ENCODE results near the gene IL17F. TPM values are rescaled to one million over a fixed set of nuclear protein-coding genes. Genes with fewer than 3 reads are reported as not detected.

Gene IL17F
- polyA plus RNA-seq, 1 donor from 2014 or later: not detected

GRCh38 chr6:52213127-52213526 lies 31.2 kb downstream of the IL17F start:
- no peak overlapping the region for H3K9ac ChIP-seq (ENCODE audit: low read length)
- no peaks in the 10 kb centered on the region for H4K20me1 ChIP-seq (ENCODE audit: insufficient read depth)
- no peaks in the 10 kb centered on the region for H3F3A ChIP-seq (ENCODE audit: insufficient read depth, low read length, poor library complexity, severe bottlenecking)
- H3K36me3 ChIP-seq (ENCODE audit: insufficient read depth, low read length): no peaks in the 10 kb centered on the region
- H3K79me2 ChIP-seq (replicated peaks; ENCODE audit: insufficient read depth, low read length): no peaks in the 10 kb centered on the region
- no peak overlapping the region for H2AFZ ChIP-seq (ENCODE audit: low read depth, low read length)
- no peak overlapping the region for H3K27ac ChIP-seq (ENCODE audit: low read length)
- no peak overlapping the region for H3K4me3 ChIP-seq (ENCODE audit: low read length)
- H3K9me3 ChIP-seq (ENCODE audit: low read length): no peaks in the 10 kb centered on the region
- H3K27me3 ChIP-seq (ENCODE audit: insufficient read depth, low read depth, low read length): no peaks in the 10 kb centered on the region
- no peak for TF ChIP-seq SMC3 (conservative IDR thresholded peaks at IDR 0.05; ENCODE audit: poor library complexity)
- no peak for TF ChIP-seq TAF1 (IDR thresholded peaks at IDR 0.05; ENCODE audit: low read depth)
- no peak for TF ChIP-seq POLR2AphosphoS5 (IDR thresholded peaks at IDR 0.05)
- no peak for TF ChIP-seq RAD21 (conservative IDR thresholded peaks at IDR 0.05)
- H3K9me2 ChIP-seq (ENCODE audit: insufficient read depth, low read length): no peaks in the 10 kb centered on the region
- no peak overlapping the region for H3K4me2 ChIP-seq (ENCODE audit: low read length)

- Histone ChIP-seq H3F3A (ENCODE audit: insufficient read depth, low read length, poor library complexity, severe bottlenecking) (no peaks in the 10 kb centered on the region), H3K9me2 (ENCODE audit: insufficient read depth, low read length) (no peaks in the 10 kb centered on the region), H3K4me2 (ENCODE audit: low read length) (no peak overlapping the region), H3K9me3 (ENCODE audit: low read length) (no peaks in the 10 kb centered on the region), H3K27ac (ENCODE audit: low read length) (no peak overlapping the region), H3K9ac (ENCODE audit: low read length) (no peak overlapping the region), H3K79me2 (replicated peaks; ENCODE audit: insufficient read depth, low read length) (no peaks in the 10 kb centered on the region), H3K36me3 (ENCODE audit: insufficient read depth, low read length) (no peaks in the 10 kb centered on the region), H4K20me1 (ENCODE audit: insufficient read depth) (no peaks in the 10 kb centered on the region), H3K4me3 (ENCODE audit: low read length) (no peak overlapping the region), H2AFZ (ENCODE audit: low read depth, low read length) (no peak overlapping the region), H3K27me3 (ENCODE audit: insufficient read depth, low read depth, low read length) (no peaks in the 10 kb centered on the region)
- TF ChIP-seq TAF1 (IDR thresholded peaks at IDR 0.05; ENCODE audit: low read depth) (no peak), EP300 (conservative IDR thresholded peaks at IDR 0.05; ENCODE audit: poor library complexity, severe bottlenecking) (no peak), REST (IDR thresholded peaks at IDR 0.05; ENCODE audit: borderline replicate concordance) (no peak), MXI1 (conservative IDR thresholded peaks at IDR 0.05; ENCODE audit: poor library complexity, severe bottlenecking) (no peak), SMC3 (conservative IDR thresholded peaks at IDR 0.05; ENCODE audit: poor library complexity) (no peak), EZH2 (IDR thresholded peaks at IDR 0.05; ENCODE audit: borderline replicate concordance, insufficient read depth, low read length, poor library complexity, severe bottlenecking) (no peak), RAD21 (conservative IDR thresholded peaks at IDR 0.05) (no peak), CTCF (IDR thresholded peaks at IDR 0.05; ENCODE audit: poor library complexity, severe bottlenecking) (no peak), POLR2AphosphoS5 (IDR thresholded peaks at IDR 0.05) (no peak)
Measured at GRCh38 chr6:52210227-52210626, 34.1 kb downstream of the IL17F start.

- Histone ChIP-seq H3K79me2 (replicated peaks; ENCODE audit: insufficient read depth, low read length) (no peaks in the 10 kb centered on the region), H3K27me3 (ENCODE audit: insufficient read depth, low read depth, low read length) (no peaks in the 10 kb centered on the region), H3K4me3 (ENCODE audit: low read length) (no peak overlapping the region), H3K36me3 (ENCODE audit: insufficient read depth, low read length) (no peaks in the 10 kb centered on the region), H3K9me2 (ENCODE audit: insufficient read depth, low read length) (no peaks in the 10 kb centered on the region), H2AFZ (ENCODE audit: low read depth, low read length) (no peak overlapping the region), H3K4me2 (ENCODE audit: low read length) (no peak overlapping the region), H3F3A (ENCODE audit: insufficient read depth, low read length, poor library complexity, severe bottlenecking) (no peaks in the 10 kb centered on the region), H4K20me1 (ENCODE audit: insufficient read depth) (no peaks in the 10 kb centered on the region), H3K9me3 (ENCODE audit: low read length) (no peaks in the 10 kb centered on the region), H3K9ac (ENCODE audit: low read length) (no peak overlapping the region), H3K27ac (ENCODE audit: low read length) (no peak overlapping the region)
- TF ChIP-seq SMC3 (conservative IDR thresholded peaks at IDR 0.05; ENCODE audit: poor library complexity): no peak
Measured at GRCh38 chr6:52209770-52210169, 34.5 kb downstream of the IL17F start.

Data from neural cell (in vitro differentiated cells).